T-helper 1 cell treated with Interleukin-12 subunit alpha and Interleukin-12 subunit beta and Interleukin-4 antibody, amounts not matched to agents 30 ng/mL and 1 ng/mL, for 36 hours (primary cell): Measurements from ENCODE around the gene FBXO34. TPM values are rescaled to one million over a fixed set of nuclear protein-coding genes. Genes with fewer than 3 reads are reported as not detected.
"Not testable (repeated sequence)": the region's sequence is repeated elsewhere in the genome, so short reads cannot be mapped to it uniquely, and the experiment has no call there.

Experiments
- intact Hi-C: fragments of 100-400 bp; cut with micrococcal nuclease; formaldehyde crosslinking; loops from one replicate; pipeline ENCODE4 v1.15.1; 2024
- total RNA-seq: library from RNA; stranded (reverse); gene quantifications from 2 replicates; pipeline ENCODE4 v1.2.3, GENCODE V29; 2022

The FBXO34 gene
- total RNA-seq, 1 donor from 2014 or later, result 17.7 TPM

DNA sequence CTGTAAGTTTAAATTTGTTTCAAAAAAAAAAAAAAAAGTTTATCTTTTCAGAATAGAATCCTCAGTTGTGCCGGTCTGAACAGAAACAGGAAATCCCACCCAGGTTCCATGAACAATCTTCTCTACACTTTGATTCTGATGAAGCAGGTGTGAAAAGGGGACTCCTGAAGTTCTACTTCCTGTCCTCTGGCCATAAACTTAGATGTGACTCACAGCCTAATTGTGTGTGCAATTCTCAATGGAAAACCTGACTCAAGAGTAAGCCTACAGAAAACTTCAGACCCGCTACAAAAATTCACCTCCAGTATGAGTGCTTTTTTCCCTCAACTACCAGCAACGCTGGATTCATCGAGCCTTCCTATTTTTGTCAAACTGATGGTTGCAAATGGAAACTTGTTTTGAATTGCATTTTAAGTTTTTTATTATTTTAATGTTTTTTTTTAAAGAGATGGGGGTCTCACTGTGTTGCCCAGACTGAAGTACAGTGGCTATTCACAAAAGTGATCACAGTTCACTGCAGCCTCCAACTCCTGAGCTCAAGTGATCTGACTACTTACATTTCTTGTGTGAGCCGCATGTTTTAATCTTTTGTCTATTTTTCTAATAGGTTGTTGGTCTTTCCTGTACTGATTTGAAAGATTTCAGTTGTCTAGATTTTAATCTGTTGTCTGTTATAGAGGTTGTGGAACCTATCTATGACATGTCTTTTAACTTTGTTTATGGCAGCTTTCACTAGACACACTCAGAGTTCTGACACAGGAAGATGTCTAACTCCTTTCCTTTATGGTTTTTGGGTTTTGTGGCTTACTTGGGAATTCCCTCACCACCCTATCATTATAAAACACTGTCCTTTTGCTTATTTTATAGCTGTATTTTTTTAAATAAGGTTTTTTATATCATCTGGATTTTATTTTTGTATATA, 102.8 kb downstream of the FBXO34 start:
- intact Hi-C loops, result loop anchor here (1.0 kb wide), 9 partner anchors 12 to 347 kb away; partner anchors contain the start of genes ATG14, FBXO34, SOCS4 and WDHD1

DNA sequence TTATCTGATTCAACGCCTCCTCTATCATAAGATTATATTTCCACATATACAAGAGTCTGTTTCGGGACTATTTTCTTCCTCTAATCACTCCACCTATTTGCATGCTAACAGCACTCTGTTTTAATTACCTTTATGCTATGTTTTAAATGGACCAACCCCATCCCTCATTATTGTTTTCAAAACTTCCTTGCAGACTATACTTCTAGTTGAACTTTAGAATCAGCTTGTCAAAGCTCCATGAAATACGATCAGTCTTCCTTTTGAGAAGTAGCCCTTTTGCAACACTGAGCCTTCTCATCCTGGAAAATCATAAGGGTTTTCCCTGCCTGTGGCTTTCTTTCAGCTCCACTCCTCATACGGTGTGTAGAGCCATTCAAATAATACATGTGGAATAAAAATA, 103.5 kb downstream of the FBXO34 start:
- intact Hi-C loops, result loop anchor here (1.0 kb wide), 9 partner anchors 12 to 347 kb away; partner anchors contain the start of genes ATG14, FBXO34, SOCS4 and WDHD1

DNA sequence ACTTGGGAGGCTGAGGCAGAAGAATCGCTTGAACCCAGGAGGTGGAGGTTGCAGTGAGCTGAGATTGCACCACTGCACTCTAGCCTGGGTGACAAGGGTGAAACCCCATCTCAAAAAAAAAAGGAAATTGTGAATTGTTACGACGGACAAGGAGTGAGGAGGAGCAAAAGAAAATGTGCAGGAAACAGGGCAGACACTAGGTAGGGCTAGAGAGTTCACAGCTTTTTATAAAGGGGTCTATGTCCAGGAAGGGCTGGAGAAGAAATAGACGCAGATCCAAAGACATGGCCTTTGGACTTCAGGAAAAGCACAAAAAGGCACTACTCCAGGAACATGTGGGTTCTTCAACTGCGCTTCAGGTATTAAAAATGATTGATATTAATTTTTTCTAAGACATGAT, 106.0 kb downstream of the FBXO34 start:
- intact Hi-C loops, result no loop called here

DNA sequence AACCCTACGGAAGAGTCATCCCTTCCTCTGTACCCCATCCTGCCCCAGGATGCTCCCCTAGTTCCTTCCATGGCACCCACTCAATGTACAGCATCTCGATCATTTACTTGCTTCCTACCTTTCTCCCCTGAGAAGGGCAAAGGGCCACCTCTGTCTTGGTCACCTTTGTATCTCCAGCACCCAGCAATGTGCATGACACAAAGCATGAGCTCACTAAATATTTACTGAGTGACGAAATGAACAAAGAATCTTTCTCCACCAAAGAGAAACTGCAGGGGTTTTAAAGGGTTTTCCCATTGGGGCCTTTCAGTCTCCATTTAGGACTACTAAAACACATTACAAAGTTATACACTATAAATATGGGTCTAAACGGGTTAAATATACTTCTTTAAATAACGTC, 109.8 kb downstream of the FBXO34 start:
- intact Hi-C loops, result no loop called here

DNA sequence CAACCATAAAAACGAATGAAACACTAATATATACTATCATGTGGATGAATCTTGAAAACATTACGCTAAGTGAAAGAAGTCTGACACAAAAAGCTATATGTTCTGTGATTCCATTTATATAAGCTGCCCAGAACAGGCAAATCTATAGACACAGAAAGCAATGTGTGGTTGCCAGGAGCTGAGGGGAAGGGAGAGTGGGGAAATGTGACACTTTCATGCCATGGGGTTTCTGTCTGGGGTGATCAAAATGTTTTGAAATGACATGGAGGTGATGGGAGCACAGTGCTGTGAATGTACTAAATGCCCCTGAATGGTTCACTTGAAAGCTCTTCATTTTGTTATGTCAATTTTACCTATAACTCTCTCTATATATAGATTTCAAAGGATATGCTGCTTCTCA, 110.3 kb downstream of the FBXO34 start:
- intact Hi-C loops, result no loop called here

DNA sequence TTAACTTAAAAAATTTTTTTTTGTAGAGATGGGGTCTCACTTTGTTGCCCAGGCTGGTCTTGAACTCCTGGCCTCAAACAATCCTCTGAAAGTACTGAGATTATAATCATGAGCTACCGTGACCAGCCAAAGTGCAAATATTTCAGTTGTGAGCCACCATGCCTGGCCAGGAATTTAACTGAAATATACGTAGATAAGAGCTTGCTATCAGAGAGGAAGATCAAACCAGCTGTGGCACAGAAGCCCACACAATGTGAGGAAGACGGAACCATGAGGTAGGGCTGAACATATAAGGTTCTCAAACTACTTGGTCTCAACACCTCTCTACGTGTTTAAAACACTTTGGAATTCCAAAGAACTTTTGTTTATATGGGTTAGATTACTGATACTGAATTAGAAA, 111.3 kb downstream of the FBXO34 start:
- intact Hi-C loops, result no loop called here

DNA sequence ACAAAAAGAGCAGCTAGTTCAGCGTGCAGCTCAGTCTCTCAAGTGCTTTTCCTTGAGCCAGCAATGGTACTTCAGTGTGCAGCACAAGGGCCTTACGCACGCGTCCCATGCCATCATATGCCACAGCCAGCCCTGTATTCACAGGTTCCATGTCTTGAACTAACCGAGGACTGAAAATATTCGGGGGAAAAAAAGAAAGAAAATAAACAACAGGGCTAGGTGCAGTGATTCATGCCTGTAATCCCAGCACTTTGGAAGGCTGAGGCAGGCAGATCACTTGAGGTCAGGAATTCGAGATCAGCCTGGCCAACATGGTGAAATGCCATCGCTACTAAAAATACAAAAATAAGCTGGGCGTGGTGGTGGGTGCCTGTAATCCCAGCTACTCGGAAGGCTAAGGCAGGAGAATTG, 111.8 kb downstream of the FBXO34 start:
- intact Hi-C loops, result not testable (repeated sequence)

DNA sequence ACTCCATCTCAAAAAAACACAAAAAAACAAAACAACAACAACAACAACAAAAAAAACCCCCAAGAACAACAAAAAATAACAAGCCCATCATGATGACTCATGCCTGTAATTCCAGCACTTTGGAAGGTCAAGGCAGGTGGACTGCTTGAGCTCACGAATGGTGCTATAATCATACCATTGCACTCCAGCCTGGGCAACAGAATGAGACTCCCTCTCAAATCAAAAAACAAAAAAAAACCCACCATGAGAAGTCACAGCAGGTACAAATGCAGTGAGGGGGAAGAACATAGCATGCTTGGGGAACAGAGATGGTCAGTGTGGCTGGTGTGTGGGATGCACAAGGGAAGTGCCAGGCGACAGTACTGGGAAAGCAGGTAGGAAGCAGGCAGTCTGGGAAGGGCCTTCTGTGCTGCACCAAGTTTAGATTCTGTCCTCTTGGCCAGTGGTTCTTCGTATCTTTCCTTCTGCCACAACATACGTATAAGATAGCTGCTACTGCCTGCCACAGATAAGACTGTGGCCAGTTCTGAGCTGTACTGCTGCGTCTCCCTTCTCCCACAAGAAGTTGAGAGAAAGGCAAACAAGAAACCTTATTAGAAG, 112.4 kb downstream of the FBXO34 start:
- intact Hi-C loops, result no loop called here

DNA sequence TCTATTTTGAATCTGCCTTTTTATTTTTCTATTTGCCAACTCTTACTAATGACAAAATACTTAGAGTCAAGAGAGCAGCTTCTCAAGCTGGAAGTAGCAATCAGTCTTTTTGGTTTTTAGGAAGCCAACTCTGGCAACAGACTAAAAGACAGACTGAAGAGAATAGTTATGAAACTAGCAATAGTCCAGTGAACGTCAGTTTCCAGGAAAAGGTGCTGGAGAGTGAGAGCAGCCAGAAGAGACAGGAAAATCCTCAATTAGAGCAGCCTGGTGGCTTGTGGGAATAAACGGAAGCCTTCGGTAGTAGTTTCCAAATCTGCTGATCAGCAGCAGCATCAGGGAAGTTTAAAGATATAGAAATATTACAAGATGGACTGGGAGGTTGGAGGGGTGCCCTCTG, 113.3 kb downstream of the FBXO34 start:
- intact Hi-C loops, result no loop called here

DNA sequence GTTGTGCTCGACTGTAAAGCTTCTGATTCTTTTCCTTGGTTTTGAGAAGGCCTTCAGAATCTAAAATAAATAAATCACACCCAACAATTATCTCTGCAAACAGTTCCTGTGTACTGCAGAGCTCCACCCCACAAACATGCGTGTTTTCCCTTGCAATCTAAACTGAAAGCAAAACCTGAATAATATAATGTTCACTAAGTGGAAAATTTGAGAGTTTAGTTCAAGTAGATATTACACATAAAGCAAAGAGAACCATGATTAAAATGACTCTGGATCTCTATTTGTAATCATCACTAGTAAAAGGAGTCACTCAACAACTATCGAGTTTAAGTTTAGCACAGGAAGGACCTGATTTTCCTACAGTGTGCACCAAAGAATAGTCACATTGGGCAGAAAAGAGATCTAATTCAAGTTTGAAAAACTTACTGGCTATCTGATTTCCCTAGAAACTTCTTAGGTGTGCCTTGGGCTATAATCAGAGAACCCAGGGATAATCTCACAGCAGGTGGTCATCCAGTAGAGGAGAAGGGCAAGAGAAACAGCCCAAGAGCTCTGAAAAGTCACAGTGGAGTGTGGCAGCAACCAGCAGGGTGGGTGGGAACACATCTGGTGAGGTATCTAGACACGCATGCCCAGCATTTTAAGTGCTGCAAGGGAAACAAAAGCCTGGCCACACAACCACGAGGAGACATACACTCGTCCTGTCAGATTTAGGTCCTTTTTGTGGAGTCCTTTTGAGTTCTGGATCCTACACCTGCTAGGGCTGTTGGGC, 115.0 kb downstream of the FBXO34 start:
- intact Hi-C loops, result loop anchor here (1.0 to 5.0 kb wide), 5 partner anchors 12 to 115 kb away; partner anchors contain the start of genes ATG14 and FBXO34

DNA sequence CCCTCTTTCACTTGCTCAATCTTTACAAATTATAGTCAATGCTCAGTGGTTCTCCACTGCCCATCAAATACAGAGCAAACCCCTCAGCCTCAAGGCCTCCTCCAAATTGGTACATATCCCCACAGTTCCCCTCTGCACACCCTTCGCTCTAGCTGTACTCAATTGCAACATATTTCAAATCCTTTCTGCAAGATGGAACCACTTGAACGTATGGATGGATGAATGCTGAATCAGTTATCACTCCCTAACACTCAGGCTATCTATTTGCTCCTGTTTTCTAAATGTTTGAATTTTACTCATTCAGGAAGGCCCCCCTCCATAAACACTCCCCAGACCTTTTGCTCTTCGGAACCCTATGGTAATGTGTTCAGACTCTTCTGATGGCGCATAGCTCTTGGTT, 115.9 kb downstream of the FBXO34 start:
- intact Hi-C loops, result loop anchor here (2.0 to 5.0 kb wide), 2 partner anchors 32 to 55 kb away; no protein-coding TSS in a partner anchor

DNA sequence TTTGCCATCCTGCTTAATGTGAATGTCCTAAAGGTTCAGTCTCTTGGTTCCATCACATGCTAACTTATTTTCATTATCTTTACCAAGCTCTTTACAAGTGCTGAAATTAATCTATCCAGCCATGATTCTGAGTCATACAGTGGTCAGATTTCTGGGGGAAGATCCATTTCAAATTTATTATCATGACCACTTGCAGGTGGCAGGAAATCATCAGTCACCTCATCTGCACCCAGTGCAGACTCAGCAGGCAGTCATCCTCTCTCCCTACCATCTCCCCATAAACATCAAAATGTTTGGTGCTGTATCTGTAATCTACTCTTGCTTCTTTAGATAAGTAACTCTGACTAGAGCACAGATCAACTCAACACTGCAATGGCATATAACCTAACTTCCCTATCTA, 116.9 kb downstream of the FBXO34 start:
- intact Hi-C loops, result loop anchor here (5.0 kb wide), 1 partner anchor 56 kb away; no protein-coding TSS in a partner anchor

DNA sequence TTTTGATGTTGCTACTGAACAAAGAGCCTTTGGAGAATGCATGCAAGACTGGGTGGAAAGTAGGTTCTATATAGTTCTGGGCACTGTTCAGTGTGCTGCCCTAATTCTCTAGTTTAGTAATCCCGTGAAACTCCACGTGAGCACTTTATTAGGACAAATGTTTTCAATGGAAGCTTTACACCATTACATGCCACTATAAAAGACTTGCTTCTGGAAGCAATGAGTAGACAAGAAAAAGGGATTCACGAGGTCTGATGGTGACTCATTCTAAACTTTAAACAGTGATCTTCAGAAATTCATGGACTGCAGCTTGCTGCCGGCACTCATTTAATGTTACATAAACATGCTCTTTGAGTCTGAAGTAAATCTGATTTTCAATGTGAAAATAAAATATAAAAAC, 118.1 kb downstream of the FBXO34 start:
- intact Hi-C loops, result loop anchor here (5.0 kb wide), 1 partner anchor 57 kb away; no protein-coding TSS in a partner anchor

DNA sequence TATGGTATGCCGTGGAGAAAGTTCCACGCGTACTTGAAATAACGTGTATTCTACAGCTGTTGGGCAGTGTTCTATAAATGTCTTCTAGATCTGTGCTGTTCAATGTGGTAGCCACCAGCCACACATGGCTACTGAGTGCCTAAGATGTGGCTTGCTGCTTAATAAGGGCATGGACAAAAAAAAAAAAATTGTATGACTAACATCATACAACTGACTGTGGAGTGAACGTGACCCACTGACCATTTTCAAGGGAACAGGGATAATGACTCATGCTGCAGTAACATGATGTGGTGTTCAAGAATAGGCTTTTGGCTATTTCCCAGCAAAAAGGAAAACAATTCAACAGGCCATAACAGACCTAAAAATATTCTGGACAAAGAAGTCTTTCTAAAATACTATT, 127.5 kb downstream of the FBXO34 start:
- intact Hi-C loops, result no loop called here

DNA sequence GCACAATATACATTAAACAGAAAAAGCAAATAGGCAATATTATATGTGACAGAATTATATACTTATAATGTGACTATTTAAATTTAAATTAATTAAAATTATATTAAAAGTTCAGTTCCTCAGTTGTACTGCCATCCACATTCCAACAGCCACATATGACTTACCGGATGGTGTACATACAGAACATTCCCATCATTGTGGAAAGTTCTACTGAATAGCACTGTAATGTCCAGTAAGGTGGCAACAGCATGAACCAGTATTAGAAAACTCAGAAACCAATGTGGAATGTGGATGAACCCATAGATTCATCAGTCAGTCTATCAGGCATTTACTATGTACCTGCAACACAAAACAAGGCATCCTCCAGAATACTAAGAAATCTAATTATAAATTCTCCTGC, 128.0 kb downstream of the FBXO34 start:
- intact Hi-C loops, result no loop called here

DNA sequence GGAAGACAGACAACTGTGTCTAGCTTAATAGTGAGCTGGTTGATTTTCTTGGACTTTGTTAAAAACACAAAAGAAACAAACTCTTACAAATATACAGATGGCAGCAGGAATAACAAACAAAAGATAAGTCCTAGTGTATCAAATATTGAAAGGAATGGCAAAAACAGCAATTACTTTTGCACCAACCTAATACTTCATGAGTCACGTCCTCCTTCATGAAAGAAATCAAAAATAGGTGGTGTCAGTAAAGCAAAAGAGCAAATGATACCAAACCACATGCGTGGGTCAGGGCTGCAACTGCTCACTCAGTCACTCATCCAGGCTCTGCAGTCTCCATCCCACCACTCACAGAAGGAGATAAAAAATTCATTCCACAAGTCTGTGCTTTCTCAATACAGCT, 128.6 kb downstream of the FBXO34 start:
- intact Hi-C loops, result no loop called here

DNA sequence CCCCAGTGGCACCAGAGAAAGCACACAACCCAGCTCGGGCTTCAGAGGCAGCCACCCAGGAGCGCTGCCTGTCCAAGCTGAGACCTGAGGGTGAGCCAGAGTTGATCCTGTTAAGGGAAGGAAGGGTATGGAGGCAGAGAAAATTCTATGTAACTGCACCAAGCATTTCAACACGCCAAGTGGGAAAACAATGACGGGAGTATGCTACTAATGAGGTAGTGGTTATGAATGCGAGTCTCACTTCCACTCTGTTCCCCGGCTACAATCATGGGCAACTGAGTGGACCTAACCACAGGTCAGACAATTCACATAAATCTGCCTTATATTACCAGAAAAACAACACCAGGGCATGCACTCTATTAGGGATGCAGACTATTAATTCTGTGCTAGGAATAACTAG, 130.5 kb downstream of the FBXO34 start:
- intact Hi-C loops, result no loop called here
